Effector CD8-positive, alpha-beta T cell (primary cell): ENCODE results near the gene CES5A.
"Not testable (repeated sequence)": the region's sequence is repeated elsewhere in the genome, so short reads cannot be mapped to it uniquely, and the experiment has no call there.

Experiments
- DNase-seq: peaks from one replicate; lab custom pipeline; 2025; lab: John Stamatoyannopoulos, UW
- total RNA-seq, 4 experiments: gene quantifications; one replicate each; lab custom pipeline; 2026; lab: John Stamatoyannopoulos, UW

CES5A gene, protein sequence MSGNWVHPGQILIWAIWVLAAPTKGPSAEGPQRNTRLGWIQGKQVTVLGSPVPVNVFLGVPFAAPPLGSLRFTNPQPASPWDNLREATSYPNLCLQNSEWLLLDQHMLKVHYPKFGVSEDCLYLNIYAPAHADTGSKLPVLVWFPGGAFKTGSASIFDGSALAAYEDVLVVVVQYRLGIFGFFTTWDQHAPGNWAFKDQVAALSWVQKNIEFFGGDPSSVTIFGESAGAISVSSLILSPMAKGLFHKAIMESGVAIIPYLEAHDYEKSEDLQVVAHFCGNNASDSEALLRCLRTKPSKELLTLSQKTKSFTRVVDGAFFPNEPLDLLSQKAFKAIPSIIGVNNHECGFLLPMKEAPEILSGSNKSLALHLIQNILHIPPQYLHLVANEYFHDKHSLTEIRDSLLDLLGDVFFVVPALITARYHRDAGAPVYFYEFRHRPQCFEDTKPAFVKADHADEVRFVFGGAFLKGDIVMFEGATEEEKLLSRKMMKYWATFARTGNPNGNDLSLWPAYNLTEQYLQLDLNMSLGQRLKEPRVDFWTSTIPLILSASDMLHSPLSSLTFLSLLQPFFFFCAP
- 0 reads per million in 4 experiments for total RNA-seq

DNA sequence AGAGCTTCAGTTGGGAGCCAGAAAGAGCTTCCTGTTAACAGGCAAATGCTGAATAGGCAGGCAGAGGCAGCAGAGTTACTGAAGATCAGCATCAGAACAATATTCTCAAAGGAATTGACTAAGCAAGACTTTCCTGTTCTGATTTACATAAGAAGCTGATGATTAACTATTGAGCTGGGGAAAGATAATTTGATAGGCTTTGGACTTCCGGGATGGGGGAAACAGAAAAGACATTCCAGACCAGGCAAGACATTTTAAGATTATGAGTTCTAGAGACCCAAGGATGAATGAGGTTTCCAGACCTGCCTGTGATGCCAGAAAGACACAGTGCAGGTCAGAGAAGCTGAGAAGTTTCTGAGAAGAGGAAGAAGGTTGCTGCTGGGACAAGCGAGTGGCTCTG, at the start of gene CES5A:
TSS of gene CES5A (minus strand) at position 101 of the 400 bp plus-strand sequence. CDS start 152 bp downstream, outside the sequence.
- DNase-seq, result no peak

DNA sequence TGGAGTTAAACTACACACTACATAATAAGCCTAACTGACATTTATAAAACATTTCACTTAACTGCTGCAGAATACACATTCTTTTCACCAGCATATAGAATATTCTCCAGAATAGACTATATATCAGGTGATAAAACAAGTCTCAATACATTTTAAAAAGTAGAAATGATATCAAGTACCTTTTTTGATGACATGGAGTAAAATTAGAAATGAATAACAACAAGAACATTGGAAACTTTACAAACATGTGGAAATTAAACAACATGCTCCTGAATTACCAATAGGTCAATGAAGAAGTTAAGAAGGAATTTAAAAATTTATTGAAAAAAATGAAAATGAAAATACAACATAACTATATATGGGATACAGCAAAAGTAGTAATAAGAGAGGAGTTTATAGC, 47.5 kb upstream of the CES5A start:
- no peak for DNase-seq

DNA sequence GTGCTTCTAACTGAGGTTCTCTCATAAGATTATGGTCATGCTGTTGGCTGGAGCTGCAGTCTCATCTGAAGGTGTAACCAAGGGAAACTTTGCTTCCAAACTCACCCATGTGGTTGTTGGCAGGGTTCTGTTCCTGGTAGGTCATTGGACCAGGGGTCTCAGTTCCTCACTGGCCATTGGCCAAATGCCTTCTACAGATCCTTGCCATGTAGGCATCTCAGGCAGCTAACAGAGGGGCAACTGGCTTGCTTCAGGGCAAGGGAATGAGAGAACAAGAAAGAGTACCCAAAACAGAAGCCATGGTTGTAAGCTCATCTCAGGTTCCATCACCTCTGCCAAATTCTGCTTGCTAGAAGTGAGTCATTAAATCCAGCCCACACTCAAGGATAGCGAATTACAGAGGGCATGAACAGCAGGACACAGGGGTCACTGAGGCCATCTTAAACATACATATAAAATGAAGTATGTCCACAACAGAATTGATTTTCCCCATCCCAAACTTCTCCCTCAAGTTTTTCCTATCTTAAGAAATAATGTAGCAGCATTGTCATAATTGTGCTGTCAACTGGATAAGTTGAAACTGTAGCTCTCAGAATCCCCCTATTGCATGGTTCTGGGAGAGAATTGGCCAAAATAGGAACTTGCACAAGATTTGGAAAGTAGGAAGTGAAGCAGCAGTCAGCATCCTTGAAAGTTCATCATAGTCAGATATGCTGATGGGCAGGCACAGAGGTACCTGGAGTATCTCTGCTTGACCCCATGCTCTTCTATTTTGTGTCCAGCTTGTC, 42.4 kb upstream of the CES5A start:
- DNase-seq, result no peak

DNA sequence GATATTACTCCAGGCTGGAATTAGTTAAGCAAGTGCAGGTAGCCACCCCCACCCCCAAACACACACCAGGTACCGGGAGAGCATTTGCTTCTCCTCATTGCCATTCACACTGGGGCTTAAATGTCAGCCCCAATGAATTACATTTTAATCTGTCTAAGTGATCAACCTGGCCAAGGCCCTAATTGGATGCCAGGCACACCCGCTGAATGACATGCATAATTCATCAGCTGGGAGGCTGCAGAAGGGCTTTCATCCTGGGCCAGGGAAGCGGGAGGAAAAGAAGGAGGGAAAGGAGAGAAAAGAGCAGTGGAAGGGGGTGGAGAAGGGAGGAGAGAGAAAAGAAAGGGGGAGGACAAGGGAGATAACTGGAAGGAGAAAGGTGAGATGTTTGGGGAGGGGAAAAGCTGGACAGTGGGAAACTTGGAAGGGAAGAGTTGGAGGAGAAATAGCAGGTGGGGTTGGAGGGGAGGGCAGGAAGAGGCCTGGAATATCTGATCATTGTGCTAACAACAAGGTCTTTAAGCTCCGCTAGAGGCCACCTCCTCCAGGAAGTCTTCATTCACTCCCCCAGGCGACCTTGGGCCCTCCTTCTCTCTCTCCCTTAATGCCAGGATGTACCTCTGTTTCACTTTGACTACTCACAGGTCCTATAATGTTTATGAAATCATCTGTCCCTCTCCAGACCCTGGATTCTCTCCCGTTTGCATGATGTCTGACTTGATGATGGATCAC, 40.1 kb upstream of the CES5A start:
- DNase-seq, result no peak

DNA sequence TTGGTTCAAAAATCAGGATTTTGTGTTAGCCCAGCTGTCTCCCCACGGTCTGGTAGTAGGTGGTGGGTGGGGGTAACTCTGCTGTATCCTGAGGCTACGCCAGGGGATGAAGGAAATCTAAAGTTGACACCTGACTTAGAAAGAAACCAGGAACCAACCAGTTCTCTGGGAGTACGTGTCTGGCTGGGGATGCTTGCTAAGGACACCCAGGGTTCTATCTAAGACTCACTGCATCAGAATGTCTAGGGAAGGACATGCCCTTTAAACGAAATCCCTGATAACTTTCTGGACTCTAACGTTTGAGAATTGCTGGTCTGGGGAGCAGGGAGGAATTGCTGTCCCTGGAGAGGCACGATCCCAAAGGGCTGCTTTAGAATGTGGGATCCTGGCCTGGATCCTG, 39.2 kb upstream of the CES5A start:
- no peak for DNase-seq

DNA sequence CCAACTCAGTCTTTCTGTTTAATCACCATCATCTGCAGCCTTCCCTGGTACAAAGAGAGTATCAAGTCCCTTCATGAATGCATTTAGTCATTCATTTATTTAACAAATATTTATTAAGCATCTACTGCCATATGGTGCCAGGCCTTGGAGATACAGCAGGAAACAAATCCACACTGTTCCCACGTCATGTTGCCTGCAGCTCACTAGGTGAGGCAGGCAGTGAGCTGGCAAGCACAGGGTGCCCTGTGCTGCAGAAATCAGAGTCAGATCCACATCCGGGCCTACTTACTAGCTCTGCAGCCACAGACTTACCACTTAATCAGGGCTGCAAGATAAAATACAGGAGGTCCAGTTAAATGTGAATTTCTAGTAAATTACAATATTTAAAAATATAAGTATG, 38.5 kb upstream of the CES5A start:
- no peak for DNase-seq

DNA sequence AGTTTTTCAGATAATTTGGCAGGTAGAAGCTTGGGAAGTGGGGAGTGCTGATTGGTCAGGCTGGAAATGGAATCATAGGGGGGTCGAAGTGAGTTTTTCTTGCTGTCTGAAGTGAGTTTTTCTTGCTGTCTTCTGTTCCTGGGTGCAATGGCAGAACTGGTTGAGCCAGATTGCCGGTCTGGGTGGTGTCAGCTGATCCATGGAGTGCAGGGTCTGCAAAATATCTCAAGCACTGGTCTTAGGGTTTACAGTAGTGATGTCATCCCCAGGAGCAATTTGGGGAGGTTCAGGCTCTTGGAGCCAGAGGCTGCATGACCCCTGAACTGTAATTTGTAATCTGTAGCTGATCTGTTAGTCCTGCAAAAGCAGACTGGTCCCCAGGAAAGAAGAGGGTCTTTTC, 37.9 kb upstream of the CES5A start:
- not testable (repeated sequence) for DNase-seq

DNA sequence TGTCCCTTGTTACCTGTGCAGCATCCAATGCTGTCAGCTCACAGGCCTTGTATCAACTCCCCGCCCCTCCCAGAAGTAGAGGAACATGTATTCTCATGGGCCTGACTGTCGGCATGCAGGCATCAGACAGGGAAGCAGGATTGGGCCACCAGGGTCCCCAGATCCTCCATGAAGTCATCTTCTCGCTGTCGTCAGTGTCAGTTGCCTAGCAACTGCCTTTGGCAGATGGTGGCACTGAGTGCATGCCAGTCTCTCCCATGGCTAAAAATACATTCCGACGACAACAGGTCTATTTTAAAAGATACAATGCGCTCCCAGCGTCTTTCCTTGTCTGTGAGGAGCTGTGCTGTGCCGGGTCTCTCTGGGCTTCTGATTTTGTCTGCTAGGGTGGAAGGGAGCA, 36.8 kb upstream of the CES5A start:
- DNase-seq, result no peak

DNA sequence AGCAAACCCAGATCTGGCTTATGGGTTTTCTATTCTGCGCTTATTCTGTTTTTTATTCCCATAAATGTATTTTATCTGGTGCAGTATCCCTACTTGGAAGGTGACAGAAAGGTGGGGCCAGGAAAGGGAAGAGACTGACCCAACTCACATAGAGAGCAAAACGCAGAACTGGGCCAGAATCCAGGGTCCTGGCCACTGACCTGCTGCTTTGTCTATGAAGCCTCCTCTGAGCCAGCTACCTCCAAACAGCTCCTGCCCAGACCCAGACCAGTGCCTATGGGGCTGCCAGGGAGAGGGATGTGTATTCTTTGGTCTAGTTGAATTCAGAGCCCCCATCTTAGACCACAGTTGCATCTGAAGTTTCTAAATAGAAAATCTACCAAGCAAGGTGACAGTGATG, 36.4 kb upstream of the CES5A start:
- DNase-seq, result no peak

DNA sequence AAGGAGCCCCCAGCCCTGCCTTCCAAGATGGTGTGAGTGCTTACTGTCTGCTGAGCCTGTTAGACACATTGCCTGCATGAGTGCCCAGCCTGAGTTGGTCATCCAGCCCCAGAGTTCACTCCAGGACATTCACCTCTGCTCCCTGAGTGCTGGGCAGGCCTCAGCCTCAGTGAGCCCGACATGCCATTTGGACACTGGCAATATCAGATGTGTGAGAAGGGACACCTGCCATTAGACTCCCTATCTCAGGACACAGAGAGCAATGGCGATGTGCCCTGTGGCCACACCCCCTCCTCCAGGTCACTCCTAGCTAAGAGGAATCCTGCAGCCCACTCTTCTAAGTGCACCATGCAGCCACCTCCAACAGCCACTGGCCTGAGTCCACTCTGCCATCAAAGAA, 34.7 kb upstream of the CES5A start:
- DNase-seq, result no peak

DNA sequence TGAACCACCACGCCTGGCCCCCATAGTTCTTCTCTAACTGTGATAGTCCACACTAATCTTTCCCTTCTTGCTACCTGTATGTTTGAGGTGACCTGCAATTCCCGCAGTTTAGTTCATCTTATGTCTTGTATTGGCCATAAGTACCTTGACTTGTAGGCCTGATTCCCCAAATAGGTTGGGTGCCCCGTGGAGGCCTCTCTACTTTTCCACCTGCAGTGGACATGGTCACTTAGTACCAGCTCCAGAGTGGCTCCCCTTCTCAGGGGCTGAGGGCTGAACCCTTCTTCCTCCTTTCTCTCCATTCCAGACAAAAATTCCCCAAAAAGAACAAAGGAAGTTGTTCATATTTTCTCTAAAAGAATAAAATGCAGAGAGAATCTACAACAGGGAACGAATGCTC, 33.5 kb upstream of the CES5A start:
- DNase-seq, result no peak

DNA sequence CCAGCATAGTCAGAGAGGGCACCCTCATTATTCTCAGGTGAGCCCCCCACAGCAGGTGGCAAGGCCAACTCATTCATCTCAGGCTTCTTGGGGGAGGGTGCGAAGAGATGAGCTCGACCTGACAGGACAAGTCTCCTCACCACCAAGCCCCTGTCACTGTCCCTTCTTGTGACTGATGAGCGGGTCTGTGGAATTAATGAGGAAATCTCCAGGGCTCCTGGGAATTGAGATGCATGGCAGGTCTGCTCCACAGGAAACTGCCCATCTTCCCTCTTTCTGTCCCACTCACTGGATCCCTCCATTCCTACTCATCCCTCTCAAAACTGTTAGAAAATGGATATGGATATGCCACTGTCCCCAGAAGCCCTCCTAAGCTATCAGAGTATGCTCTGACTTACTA, 32.5 kb upstream of the CES5A start:
- DNase-seq, result no peak

DNA sequence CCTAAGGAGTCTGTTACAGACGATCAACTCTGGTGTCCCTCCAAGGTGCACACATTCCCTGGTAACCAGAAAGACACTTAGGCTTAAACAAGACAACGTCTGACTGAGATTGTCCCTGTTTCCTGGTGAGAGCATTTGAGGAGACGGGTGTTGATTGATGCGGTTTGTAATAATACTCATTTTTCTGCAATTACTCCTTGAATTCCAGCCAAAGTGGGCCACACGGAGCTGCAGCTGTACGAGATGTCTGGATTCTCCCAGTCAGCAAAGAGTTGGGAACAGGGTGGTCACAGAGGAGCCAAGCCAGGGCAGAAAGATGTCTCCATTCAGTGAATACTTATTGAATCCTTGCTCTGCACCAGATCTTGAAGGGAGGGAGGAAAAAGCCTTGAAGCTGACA, 30.9 kb upstream of the CES5A start:
- DNase-seq, result no peak

DNA sequence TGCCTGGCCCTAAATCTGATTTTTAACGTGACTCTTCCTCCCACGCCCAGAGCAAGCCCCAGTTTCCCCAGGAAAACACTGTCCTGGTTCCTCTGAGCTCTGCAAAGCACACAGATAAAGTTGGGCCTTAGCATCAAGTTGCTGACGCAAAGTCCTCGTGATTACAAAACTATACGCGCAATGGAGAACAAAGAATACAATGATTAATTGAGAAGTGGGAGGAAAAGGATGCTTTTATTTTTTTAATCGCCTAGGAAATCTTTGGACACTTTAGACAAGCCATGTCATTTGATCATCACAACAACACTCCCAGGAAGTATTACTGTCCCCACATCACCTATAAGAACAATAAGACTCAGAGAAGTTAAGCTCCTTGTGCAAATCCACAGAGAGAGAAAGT, 30.5 kb upstream of the CES5A start:
- no peak for DNase-seq

DNA sequence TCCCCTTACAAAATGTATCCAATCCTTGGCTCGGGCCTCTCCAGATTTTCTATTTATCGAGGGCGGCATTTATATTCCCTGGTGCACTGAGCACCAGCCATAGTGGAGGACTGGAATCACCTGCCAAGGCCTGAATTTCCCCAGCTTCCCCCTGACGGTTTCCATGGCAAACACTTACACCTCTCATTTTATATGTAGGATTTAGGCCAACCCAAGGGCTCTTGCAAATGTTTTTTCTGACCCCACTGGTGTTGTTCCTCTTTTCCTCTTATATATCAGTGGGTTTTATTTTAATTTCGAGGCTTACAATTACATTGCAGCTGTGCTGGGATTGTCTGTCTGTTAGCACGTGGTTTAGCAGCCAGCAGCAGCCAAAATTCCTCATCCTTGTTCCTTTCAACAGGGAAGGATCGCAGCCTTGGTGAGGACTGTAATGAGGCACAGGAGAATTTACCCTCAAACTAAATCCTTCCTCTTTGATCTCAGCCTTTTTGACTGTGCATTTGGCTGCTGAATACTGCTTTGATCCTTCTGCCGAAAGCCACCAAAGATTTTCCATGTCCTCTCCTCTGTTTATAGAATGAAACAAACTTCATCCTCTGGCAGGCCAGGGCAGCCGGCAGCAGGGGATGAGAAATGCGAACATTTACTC, 26.5 kb upstream of the CES5A start:
- DNase-seq, result no peak

DNA sequence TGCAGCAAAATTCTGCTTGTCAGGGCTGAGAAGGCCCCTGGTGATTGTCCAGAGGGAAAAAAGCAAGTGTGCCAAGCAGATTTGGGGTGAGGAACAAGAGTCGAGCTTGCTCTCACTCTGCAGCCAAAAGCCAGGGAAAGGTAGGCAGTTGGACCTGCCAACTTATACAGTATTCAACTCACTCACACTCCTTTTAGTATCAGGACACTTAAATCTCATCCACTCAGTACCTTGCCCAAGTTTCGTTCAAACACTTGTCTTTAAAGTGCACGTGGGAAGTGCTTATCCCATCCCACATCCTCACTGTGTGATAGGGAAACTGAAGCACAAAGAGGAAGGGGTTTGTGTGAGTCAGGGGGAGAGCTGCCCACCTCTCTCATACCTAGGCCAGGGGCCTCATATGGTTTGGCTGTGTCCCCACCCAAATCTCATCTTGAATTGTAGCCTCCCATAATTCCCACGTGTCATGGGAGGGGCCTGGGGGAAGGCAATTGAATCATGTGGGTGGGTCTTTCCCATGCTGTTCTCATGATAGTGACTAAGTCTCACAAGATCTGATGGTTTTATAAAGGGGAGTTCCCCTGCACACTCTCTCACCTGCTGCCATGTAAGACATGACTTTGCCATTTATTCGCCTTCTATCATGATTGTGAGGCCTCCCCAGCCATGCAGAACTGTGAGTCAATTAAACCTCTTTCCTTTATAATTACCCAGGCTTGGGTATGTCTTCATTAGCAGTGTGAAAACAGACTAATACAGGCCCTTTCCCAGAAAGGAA, 25.6 kb upstream of the CES5A start:
- no peak for DNase-seq

DNA sequence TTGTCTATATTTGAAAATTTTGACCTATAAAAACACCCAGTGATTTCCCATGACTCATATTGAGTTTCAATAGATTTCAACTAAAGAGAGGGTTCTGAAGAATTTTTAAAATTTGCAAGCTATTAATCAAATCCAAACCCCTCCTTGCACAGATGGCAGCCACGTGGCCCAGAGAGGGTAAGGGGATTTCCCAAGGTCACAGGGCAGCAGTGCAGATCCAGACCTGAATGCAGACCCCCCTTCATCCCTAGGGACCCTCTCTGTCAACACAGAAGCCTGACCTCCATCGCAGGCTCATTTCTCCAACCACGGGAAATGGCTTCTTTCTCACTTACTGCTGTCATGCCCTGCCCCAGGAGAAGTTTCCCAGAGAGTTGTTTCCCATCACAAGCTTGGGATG, 24.7 kb upstream of the CES5A start:
- no peak for DNase-seq

DNA sequence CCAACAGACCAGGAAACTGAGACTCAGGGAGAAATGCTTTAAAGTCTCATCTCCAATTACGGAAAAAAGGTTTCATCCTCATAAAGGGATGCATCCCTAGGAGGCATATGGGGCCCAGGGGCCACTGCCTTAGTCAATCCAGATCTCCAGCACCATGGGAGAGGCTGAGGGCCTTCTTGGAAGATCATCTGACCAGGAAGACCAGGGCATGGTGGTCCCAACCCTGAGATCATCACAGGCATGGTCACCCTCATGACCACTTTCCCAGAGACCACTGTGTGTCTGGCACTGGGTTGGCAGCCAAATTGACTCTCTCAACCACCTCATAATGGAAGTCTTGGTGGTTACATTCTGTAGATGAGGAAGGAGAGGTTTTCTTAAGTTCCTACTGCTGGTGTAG, 23.4 kb upstream of the CES5A start:
- no peak for DNase-seq

DNA sequence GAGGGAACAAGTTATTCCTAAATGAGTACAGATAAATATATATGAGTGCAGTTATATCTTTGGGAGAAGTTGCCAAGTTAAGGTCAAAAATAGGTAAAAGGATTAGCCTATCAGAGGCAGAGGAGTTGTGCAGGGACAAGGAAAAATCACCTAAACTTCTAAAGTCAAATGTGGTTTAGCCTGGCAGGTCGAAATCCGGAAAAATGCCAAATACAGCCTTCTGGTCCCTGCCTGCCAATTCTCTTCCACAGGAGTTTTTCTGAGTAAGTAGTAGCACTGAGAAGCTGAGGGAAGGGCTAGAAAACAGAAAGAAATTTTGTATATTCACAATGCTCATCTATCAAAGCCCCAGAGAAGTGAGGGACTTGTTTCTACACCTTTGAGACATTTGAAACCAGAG, 17.6 kb upstream of the CES5A start:
- DNase-seq, result no peak

DNA sequence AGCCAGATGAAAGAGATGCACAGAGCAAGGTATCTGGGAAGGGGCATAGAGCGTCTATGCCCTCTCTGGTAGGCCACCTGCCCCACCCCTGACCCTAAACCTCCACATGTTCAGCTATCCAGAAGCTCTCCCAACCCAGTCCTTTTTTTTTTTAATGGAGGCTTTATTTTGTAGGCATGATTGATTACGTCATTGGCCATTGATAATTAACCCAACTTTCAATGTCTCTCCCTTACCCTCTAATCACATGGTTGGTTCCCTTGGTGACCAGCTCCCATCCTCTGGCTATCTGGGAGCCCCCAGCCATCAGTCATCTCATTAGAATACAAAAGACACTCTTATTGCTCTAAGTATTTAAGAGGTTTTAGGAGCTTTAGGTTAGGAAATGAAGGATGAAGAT, 14.3 kb upstream of the CES5A start:
- DNase-seq, result no peak

DNA sequence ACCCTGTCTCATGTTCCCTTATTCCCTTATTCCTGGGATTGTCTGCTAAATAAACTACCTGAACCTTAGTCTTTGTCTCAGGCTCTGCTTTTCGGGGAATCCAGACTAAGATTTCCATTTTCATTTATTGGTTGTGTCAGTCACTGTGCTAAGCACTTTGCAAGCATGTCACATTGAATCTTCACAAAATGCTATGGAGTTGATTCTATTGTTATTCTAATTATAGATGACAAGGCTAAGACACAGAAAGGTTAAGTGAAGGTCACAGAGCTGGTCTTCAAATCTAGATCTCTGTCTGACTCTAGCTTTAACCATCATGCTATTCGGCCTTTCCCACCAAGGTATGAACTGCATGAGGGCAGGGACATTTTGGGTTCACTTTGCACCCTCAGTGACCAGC, 13.4 kb upstream of the CES5A start:
- no peak for DNase-seq
